PC-3 (cell line): Measurements from ENCODE around the gene SWT1.

Source experiments
- EZH2 ChIP-seq: fragments of 300-600 bp; sonication (generic); IDR thresholded peaks from one replicate; pipeline ENCODE4 v1.6.1; 2017; ENCODE audit warnings: antibody characterized with exemption, mild to moderate bottlenecking, low read length; ENCODE audit not compliant: unreplicated experiment
- TF ChIP-seq, protein P1 (sequence below): fragments of 300-600 bp; sonication (generic); conservative IDR thresholded peaks from 2 replicates; pipeline ENCODE4 v1.5.1; 2017; ENCODE audit warnings: antibody characterized with exemption, low read depth, mild to moderate bottlenecking, low read length

DNA sequence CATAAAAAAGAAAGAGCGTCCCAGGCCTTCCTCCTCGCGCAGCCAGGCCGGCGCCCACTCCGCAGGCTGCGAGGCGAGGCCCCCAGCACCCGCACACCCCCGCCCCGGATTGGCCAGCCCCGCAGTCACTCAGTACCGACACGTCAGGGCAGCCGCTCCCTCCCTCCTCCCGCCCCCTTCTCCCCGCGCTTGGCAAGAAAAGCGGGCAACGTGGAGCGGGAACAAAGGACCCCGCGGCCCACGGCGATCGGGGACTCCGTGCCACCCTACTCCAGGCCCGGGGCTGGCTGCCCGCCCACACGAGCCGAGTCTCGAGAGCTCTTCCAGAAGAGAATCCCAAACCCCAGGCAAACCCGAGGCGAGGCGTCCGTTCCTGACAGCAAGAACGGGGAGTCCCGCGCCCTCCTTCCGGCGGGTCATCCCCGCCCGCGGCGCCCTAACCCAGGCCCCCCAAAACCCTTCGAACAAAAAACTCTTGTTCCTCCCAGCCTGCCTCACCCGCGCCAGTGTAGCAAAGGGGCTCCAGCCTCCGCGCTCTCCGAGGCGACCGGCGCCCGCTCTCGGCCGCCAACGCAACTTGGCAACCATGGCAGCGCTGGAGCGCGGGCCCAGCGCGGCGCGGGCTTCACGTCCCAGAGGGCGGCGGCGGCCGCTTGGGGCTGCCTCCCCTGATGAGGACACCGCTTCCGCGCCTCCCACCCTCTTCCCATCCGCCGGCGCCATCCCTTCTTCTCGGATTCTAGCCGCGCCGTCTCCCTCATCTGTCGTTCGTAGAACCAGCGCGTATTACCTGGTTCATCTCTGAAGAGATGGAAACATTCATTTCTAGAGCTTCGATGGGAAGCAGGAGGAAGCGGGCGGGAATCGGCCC is 159.4 kb downstream of the SWT1 start:
- no peak for TF ChIP-seq EZH2
- TF ChIP-seq, protein P1, sequence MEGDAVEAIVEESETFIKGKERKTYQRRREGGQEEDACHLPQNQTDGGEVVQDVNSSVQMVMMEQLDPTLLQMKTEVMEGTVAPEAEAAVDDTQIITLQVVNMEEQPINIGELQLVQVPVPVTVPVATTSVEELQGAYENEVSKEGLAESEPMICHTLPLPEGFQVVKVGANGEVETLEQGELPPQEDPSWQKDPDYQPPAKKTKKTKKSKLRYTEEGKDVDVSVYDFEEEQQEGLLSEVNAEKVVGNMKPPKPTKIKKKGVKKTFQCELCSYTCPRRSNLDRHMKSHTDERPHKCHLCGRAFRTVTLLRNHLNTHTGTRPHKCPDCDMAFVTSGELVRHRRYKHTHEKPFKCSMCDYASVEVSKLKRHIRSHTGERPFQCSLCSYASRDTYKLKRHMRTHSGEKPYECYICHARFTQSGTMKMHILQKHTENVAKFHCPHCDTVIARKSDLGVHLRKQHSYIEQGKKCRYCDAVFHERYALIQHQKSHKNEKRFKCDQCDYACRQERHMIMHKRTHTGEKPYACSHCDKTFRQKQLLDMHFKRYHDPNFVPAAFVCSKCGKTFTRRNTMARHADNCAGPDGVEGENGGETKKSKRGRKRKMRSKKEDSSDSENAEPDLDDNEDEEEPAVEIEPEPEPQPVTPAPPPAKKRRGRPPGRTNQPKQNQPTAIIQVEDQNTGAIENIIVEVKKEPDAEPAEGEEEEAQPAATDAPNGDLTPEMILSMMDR: no peak
